Muscle layer of colon (tissue), 2 donors: Measurements from ENCODE around the gene WRAP53.
A peak's percentile ranks its signal among the peaks of the same experiment; 100 is the strongest.

Experiments used
- H3K27ac ChIP-seq: one replicate; pipeline ENCODE4 v1.7.0; 2013; ENCODE audit warnings: low read depth, mild to moderate bottlenecking, low read length, moderate library complexity
- H3K27me3 ChIP-seq, 2 donors: one replicate each; pipeline ENCODE4 v1.7.0; 2013; ENCODE audit warnings: low read length in 2 of 2, mild to moderate bottlenecking in 2 of 2; ENCODE audit not compliant: insufficient read depth in 2 of 2, control insufficient read depth in 1 of 2
- H3K36me3 ChIP-seq: one replicate; pipeline ENCODE4 v1.7.0; 2013; ENCODE audit warnings: mild to moderate bottlenecking, low read length; ENCODE audit not compliant: insufficient read depth
- H3K4me1 ChIP-seq: one replicate; pipeline ENCODE4 v1.7.0; 2013; ENCODE audit warnings: mild to moderate bottlenecking, low read length; ENCODE audit not compliant: insufficient read depth
- H3K4me3 ChIP-seq, 2 donors: one replicate each; pipeline ENCODE4 v1.7.0; 2013; ENCODE audit warnings: low read length in 2 of 2, low read depth in 1 of 2, mild to moderate bottlenecking in 1 of 2, moderate library complexity in 1 of 2
- H3K9ac ChIP-seq: one replicate; pipeline ENCODE4 v1.7.0; 2013; ENCODE audit warnings: low read length
- H3K9me3 ChIP-seq: one replicate; pipeline ENCODE4 v1.7.0; 2013; ENCODE audit warnings: mild to moderate bottlenecking, low read length
- donor health status: abdominal sarcoma.
- donor health status: Adenocarcinoma of cecum.

The WRAP53 gene

GRCh38 chr17:7714721-7715594 is 26.7 kb downstream of the WRAP53 start:
- Histone ChIP-seq H3K9ac (no peak overlapping the region), H3K4me3 (no peak overlapping the region), H3K27ac (no peak overlapping the region), H3K4me1 (peaks cover 7% of the 10 kb centered on the region), H3K9me3 (no peaks in the 10 kb centered on the region), H3K36me3 (no peaks in the 10 kb centered on the region), H3K27me3 (peaks cover 30 to 60% of the 10 kb centered on the region in 2 donors)

GRCh38 chr17:7715936-7716886 is 27.9 kb downstream of the WRAP53 start:
- Histone ChIP-seq H3K4me3 (peak overlapping the region; percentile 60 to 83), H3K36me3 (no peaks in the 10 kb centered on the region), H3K27me3 (peaks cover 30 to 47% of the 10 kb centered on the region in 2 donors), H3K27ac (peak overlapping the region; percentile 35), H3K9ac (no peak overlapping the region), H3K9me3 (no peaks in the 10 kb centered on the region), H3K4me1 (peaks cover 7% of the 10 kb centered on the region)

DNA sequence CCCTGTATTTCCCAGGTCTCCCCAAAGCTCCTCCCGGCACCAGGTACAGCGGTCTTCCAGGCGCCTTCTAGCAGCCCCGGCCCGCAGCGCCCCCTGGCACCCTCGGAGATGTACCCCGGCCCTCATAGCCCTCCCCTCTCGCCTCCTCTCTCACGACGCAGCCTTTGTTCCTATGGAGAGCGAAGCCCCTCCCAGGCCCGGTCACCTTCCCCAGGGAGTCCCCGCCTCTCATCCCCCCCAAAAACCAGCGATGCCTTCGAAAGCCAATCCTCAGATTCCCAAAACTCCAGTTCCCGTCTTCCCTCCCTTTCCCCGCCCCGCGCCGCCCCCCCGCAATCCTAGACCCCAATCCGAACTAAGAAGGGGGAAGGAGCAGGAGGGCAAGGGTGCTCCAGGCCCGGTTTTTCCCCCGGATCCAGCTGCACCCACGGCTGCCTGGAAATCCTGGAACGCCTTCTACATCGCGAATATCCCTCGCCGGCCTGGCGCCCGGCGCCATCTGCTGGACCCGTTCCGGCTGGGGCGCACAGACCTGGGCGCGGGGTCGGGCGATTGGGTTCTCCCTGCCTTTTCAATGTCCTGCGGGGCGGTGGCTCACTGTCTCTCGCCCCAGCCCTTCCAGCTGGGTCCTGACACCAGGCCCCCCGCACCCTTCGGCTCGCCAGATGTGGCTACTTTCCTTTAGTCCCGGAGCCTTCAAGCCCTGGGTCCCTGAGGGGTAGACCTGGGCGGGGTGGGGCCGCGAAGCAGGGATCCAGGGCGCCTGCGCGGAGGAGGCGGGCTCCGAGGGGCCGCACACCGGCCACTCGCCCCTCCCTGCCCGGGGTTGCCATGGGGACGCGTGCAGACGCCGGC is 28.9 kb downstream of the WRAP53 start, which contains the start of gene DNAH2:
Gene DNAH2, plus strand, starts transcription at position 844 of the 855 bp plus-strand sequence. CDS start 1,991 bp downstream, outside the sequence.
- Histone ChIP-seq H3K27ac (peak within 1 kb of the TSS; percentile 35), H3K27me3 (peaks cover 25 to 38% of the 10 kb centered on the region in 2 donors), H3K9me3 (no peaks in the 10 kb centered on the region), H3K36me3 (no peaks in the 10 kb centered on the region), H3K4me3 (peak within 1 kb of the TSS; percentile 60 to 83), H3K9ac (no peak within 1 kb of the TSS), H3K4me1 (peaks cover 7% of the 10 kb centered on the region)

DNA sequence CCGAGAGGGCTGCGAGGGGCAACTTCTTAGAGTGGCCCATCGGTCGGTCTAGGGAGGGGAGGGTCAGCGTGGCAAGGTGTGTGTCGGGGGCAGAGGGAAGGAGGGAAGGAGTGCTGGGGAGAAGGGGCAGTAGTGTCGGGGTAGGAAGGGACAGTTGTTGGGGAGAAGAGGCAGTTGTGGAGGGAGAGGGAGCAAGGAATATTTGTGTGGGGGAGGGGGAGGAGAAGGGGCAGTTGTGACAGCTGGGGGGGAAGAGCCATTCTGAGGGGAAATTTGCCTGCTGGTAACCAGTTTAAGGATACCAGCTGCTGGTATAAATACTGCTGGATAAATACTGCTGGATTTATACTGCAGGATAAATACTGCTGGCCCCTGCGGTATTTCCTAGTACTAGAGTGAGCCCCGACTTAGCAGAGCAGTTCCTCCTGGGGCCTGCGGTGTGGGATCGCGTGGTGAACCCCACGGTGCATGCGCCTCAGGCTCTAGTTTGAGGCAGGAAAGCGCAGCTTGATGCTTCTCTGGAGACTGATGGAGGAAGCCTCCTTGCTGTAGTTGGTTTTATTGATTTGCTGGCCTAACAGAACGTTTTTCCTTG is 29.6 kb downstream of the WRAP53 start:
- peaks cover 7% of the 10 kb centered on the region for H3K4me1 ChIP-seq
- H3K36me3 ChIP-seq, result no peaks in the 10 kb centered on the region
- peak overlapping the region; percentile 35 for H3K27ac ChIP-seq
- peaks cover 25 to 35% of the 10 kb centered on the region in 2 donors for H3K27me3 ChIP-seq
- no peaks in the 10 kb centered on the region for H3K9me3 ChIP-seq
- H3K4me3 ChIP-seq, result peak overlapping the region; percentile 60 to 83
- no peak overlapping the region for H3K9ac ChIP-seq

- no peak overlapping the region for H3K9ac ChIP-seq
- peaks cover 19 to 22% of the 10 kb centered on the region in 2 donors for H3K27me3 ChIP-seq
- peaks cover 7% of the 10 kb centered on the region for H3K4me1 ChIP-seq
- H3K36me3 ChIP-seq, result no peaks in the 10 kb centered on the region
- no peak overlapping the region for H3K4me3 ChIP-seq
- H3K27ac ChIP-seq, result no peak overlapping the region
- H3K9me3 ChIP-seq, result no peaks in the 10 kb centered on the region
Measured at GRCh38 chr17:7719661-7720060, 31.4 kb downstream of the WRAP53 start.

DNA sequence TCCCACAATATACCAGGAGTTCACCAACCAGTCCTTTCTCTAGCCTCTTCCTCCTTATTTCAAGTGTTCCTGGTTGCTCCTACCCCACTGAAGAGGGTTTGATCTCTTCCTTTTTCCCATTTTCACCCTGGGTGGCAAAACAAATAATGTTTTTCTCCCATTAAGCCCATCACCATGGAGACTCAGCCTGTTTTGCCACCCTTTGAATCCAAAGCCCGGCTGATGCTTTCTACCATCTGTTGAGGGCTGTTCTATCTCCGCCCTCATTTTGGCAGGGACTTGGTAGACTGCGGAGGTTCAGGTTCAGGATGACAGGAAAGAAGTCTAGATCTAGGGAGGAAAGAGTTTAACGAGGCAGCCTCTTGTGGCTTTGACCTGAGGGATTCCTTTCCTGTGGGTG is 31.8 kb downstream of the WRAP53 start:
- H3K27me3 ChIP-seq, result peaks cover 14 to 18% of the 10 kb centered on the region in 2 donors
- no peak overlapping the region for H3K27ac ChIP-seq
- peaks cover 7% of the 10 kb centered on the region for H3K4me1 ChIP-seq
- no peak overlapping the region for H3K9ac ChIP-seq
- no peak overlapping the region for H3K4me3 ChIP-seq
- H3K9me3 ChIP-seq, result no peaks in the 10 kb centered on the region
- no peaks in the 10 kb centered on the region for H3K36me3 ChIP-seq

DNA sequence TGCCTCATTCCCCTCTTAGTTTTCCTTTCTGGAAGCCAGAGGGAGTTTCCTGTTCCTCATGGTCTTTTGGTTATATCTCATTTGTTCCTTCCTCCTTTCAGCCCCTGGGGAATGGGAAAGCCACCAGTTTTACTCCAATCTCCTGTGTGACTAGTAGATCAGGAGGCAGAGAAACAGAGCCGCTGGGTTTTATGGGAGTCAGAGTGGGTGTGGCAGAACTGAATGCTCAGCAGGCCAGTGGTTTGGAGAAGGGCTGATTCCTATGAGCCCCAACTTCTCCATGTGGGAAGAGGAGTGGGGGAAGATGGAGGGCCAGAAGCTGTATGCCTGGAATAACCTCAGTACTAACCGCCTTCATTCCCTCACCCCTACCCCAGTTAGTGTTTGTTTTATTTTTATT is 33.3 kb downstream of the WRAP53 start:
- Histone ChIP-seq H3K4me1 (peaks cover 2% of the 10 kb centered on the region), H3K9me3 (no peaks in the 10 kb centered on the region), H3K27me3 (peaks cover 0 to 3% of the 10 kb centered on the region in 2 donors), H3K27ac (no peak overlapping the region), H3K4me3 (no peak overlapping the region), H3K9ac (no peak overlapping the region), H3K36me3 (no peaks in the 10 kb centered on the region)

DNA sequence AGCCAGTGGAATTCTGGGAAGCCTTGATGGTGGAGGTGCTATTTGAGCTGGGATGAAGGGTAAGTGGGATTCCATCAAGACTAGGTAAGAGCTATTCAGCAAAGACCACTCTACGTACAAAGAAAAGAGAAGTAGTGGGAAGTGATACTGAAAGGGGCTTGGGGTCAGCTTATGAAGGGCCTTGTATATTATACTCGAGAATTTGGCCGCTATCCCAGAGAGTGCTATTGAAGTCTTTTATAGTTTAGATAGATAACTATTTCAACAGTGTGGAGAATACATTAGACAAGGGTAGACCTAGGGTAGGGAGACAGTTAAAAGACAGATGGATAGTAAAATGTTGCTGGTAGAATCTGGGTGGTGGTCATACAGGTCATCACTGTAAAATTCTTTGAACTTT is 39.6 kb downstream of the WRAP53 start:
- Histone ChIP-seq H3K4me1 (no peaks in the 10 kb centered on the region), H3K27ac (no peak overlapping the region)

DNA sequence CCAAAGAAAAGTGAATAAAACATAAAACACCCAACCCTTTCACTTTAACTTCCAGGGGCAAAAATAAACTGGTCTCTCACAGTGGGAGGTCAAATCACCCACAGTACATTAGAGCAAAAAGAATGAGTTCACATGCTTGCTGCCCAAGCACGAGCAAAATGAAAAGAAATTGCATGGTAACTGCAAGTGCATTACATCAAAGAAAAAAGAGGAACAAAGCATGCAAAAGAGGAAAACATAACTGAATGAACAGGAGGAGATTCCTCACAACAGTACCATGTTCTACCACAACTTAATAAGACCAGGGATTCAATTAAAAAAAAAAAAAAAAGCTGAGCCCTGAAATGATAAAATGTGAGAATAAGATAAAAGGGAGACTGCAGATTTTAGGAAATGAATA is 41.5 kb downstream of the WRAP53 start:
- Histone ChIP-seq H3K9me3 (no peaks in the 10 kb centered on the region), H3K4me3 (no peak overlapping the region), H3K36me3 (no peaks in the 10 kb centered on the region), H3K4me1 (no peaks in the 10 kb centered on the region), H3K27me3 (no peaks in the 10 kb centered on the region), H3K9ac (no peak overlapping the region), H3K27ac (no peak overlapping the region)

More for the DNA sequence above, 39.6 kb downstream of the WRAP53 start:
- H3K27me3 ChIP-seq, result no peaks in the 10 kb centered on the region
- no peaks in the 10 kb centered on the region for H3K36me3 ChIP-seq
- H3K4me3 ChIP-seq, result no peak overlapping the region
- H3K9ac ChIP-seq, result no peak overlapping the region
- no peaks in the 10 kb centered on the region for H3K9me3 ChIP-seq

DNA sequence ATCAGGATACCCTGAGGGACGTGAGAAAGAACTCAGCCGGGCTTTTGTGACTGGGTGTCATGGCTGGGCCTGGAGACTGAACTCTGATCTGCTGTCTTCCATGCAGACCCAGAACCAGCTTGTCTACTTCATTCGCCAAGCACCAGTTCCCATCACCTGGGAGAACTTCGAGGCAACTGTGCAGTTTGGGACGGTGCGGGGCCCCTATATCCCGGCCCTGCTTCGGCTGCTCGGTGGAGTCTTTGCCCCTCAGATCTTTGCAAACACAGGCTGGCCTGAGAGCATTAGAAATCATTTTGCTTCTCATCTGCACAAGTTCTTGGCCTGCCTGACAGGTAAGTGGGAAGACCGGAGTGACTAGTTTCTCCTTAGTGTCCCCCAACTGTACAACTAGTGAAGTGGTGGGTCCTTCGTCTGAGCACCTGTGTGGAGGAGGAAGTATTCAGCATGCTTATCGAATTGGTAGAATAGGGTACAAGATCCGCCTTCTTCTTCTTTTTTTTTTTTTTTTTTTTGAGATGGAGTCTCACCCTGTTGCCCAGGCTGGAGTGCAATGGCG is 44.8 kb downstream of the WRAP53 start:
- no peak overlapping the region for H3K27ac ChIP-seq
- no peaks in the 10 kb centered on the region for H3K27me3 ChIP-seq
- no peak overlapping the region for H3K4me3 ChIP-seq
- H3K9me3 ChIP-seq, result no peaks in the 10 kb centered on the region
- H3K9ac ChIP-seq, result no peak overlapping the region
- no peaks in the 10 kb centered on the region for H3K36me3 ChIP-seq
- H3K4me1 ChIP-seq, result no peaks in the 10 kb centered on the region
